HG03108 (cell line): Measurements from ENCODE around the gene NEIL1.
A peak's percentile ranks its signal among the peaks of the same experiment; 100 is the strongest.

Experiments
- ATAC-seq: cut with Tn5 transposase; IDR thresholded peaks from one replicate; pipeline ENCODE4 v1.9.1; 2021; ENCODE audit warnings: moderate library complexity; ENCODE audit not compliant: unreplicated experiment

The NEIL1 gene

GRCh38 chr15:75356006-75356405, 9.2 kb downstream of the NEIL1 start:
- ATAC-seq: no peak

GRCh38 chr15:75356517-75356916, 9.7 kb downstream of the NEIL1 start:
- no peak for ATAC-seq

GRCh38 chr15:75357976-75358673, 11.3 kb downstream of the NEIL1 start:
- ATAC-seq: no peak

- ATAC-seq: no peak
Observed at GRCh38 chr15:75358771-75359536, 12.1 kb downstream of the NEIL1 start.

GRCh38 chr15:75359537-75360250, 12.9 kb downstream of the NEIL1 start:
- no peak for ATAC-seq

GRCh38 chr15:75360391-75360790, 13.6 kb downstream of the NEIL1 start:
- no peak for ATAC-seq

- ATAC-seq: no peak
Observed at GRCh38 chr15:75360856-75361255, 14.0 kb downstream of the NEIL1 start.

- no peak for ATAC-seq
Observed at GRCh38 chr15:75361361-75361988, 14.6 kb downstream of the NEIL1 start.

- ATAC-seq: no peak
Observed at GRCh38 chr15:75361989-75362641, 15.3 kb downstream of the NEIL1 start.

- no peak for ATAC-seq
Observed at GRCh38 chr15:75362642-75363249, 15.9 kb downstream of the NEIL1 start.

- ATAC-seq: no peak
Observed at GRCh38 chr15:75363786-75364185, 16.9 kb downstream of the NEIL1 start.

- no peak for ATAC-seq
Observed at GRCh38 chr15:75364881-75365280, 18.0 kb downstream of the NEIL1 start.

- no peak for ATAC-seq
Observed at GRCh38 chr15:75366163-75366562, 19.3 kb downstream of the NEIL1 start.

GRCh38 chr15:75367006-75367405, 20.2 kb downstream of the NEIL1 start:
- ATAC-seq: no peak

GRCh38 chr15:75367406-75367912, 20.6 kb downstream of the NEIL1 start:
- no peak for ATAC-seq

GRCh38 chr15:75367913-75368688, 21.3 kb downstream of the NEIL1 start, which contains the start of gene MAN2C1:
Gene MAN2C1, minus strand, starts transcription at chr15:75368607. Its CDS starts 24 bp downstream, at chr15:75368583.
- peak; percentile 87 for ATAC-seq

- ATAC-seq: no peak
Observed at GRCh38 chr15:75368689-75369239, 21.9 kb downstream of the NEIL1 start.

- no peak for ATAC-seq
Observed at GRCh38 chr15:75369897-75370581, 23.2 kb downstream of the NEIL1 start.
